CD8-positive, alpha-beta memory T cell (primary cell): ENCODE results near the gene AKT2. TPM values are rescaled to one million over a fixed set of nuclear protein-coding genes. Genes with fewer than 3 reads are reported as not detected.

Source experiments
- CTCF ChIA-PET: fragments of 350-600 bp; sonication (Branson Sonifier 250); formaldehyde crosslinking; loops from one replicate; lab custom pipeline; 2021; ENCODE audit warnings: antibody characterized with exemption; lab: Charles Lee
- POLR2A ChIA-PET: fragments of 350-600 bp; sonication (Branson Sonifier 250); formaldehyde crosslinking; loops from one replicate; lab custom pipeline; 2021; ENCODE audit warnings: antibody characterized with exemption; lab: Charles Lee
- DNase-seq, 5 donors: peaks; one replicate each; pipeline versions ENCODE4 v3.0.0 to v3.0.0-alpha.2; 2020 to 2022; ENCODE audit warnings: mixed read lengths in 1 of 5
- H3K27ac ChIP-seq: one replicate; pipeline ENCODE4 v1.7.0; 2013; ENCODE audit warnings: low read depth, mild to moderate bottlenecking, low read length, moderate library complexity
- H3K27me3 ChIP-seq: 2 replicates; pipeline ENCODE4 v1.7.0; 2013; ENCODE audit warnings: low read length, mild to moderate bottlenecking; ENCODE audit not compliant: insufficient read depth, poor library complexity, severe bottlenecking
- H3K36me3 ChIP-seq: 2 replicates; pipeline ENCODE4 v1.7.0; 2013; ENCODE audit warnings: mild to moderate bottlenecking, low read length, moderate library complexity; ENCODE audit not compliant: insufficient read depth
- H3K4me1 ChIP-seq: 2 replicates; pipeline ENCODE4 v1.7.0; 2013; ENCODE audit warnings: mild to moderate bottlenecking, low read length, moderate library complexity; ENCODE audit not compliant: insufficient read depth
- H3K4me3 ChIP-seq: 2 replicates; pipeline ENCODE4 v1.7.0; 2013; ENCODE audit warnings: mild to moderate bottlenecking, low read length
- H3K9me3 ChIP-seq: 2 replicates; pipeline ENCODE4 v1.7.0; 2013; ENCODE audit warnings: mild to moderate bottlenecking, low read length
- H3K27ac Mint-ChIP-seq, 8 donors: one replicate each; pipeline ENCODE4 v1.8.0; 2020 to 2021; ENCODE audit warnings: mixed read lengths in 8 of 8, mild to moderate bottlenecking in 6 of 8, inconsistent platforms in 3 of 8, moderate library complexity in 3 of 8
- H3K27me3 Mint-ChIP-seq, 2 donors: one replicate each; pipeline ENCODE4 v1.8.0; 2020 to 2021; ENCODE audit warnings: mixed read lengths in 2 of 2, mild to moderate bottlenecking in 1 of 2, moderate library complexity in 1 of 2
- H3K36me3 Mint-ChIP-seq, 3 donors: one replicate each; pipeline ENCODE4 v1.8.0; 2020 to 2021; ENCODE audit warnings: mixed read lengths in 3 of 3, inconsistent platforms in 1 of 3, mild to moderate bottlenecking in 1 of 3
- H3K4me1 Mint-ChIP-seq, 3 donors: one replicate each; pipeline ENCODE4 v1.8.0; 2020 to 2021; ENCODE audit warnings: mixed read lengths in 3 of 3, inconsistent platforms in 1 of 3, mild to moderate bottlenecking in 1 of 3
- H3K4me3 Mint-ChIP-seq, 7 donors: one replicate each; pipeline ENCODE4 v1.8.0; 2020 to 2021; ENCODE audit warnings: mixed read lengths in 7 of 7, mild to moderate bottlenecking in 6 of 7, moderate library complexity in 4 of 7, inconsistent platforms in 2 of 7
- H3K9me3 Mint-ChIP-seq, 5 donors: one replicate each; pipeline ENCODE4 v1.8.0; 2020 to 2022; ENCODE audit warnings: mixed read lengths in 5 of 5, mild to moderate bottlenecking in 3 of 5, moderate library complexity in 2 of 5, inconsistent platforms in 1 of 5
- polyA plus RNA-seq: library from polyadenylated mRNA; unstranded; fragments of 300-500 nt; fragmentation: Illumina TruSeq; gene quantifications from one replicate; pipeline ENCODE4 v1.2.3, GENCODE V29; 2021
- total RNA-seq, 2 experiments: library from RNA; stranded (reverse); gene quantifications; one replicate each; pipeline ENCODE4 v1.2.3, GENCODE V29; 2021

The AKT2 gene
- total and polyA plus RNA-seq, 3 experiments from 2014 or later, result 27.0 to 132 (median 124) TPM

DNA sequence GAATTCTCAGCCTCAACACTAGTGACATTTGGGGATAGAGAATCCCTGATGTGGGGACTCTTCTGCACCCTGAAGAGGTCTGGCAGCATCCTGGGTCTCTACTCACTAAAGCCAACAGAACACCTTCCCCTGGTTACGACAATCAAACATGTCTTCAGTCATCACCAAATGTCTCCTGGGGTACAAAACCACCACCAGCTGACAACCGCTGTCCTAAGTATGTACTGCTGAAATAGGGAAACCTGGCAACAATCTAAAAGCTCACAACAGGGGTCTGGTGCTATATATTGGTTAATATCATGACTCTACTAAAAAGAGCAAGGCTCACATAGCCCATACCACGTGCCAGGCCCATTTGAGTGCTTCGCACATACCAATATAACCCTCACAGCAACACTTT is 13.4 kb downstream of the AKT2 start:
- Histone ChIP-seq H3K4me3 (no peak overlapping the region), H3K27me3 (no peaks in the 10 kb centered on the region), H3K9me3 (no peaks in the 10 kb centered on the region), H3K36me3 (peaks cover 5% of the 10 kb centered on the region), H3K4me1 (peaks cover 30% of the 10 kb centered on the region), H3K27ac (peak overlapping the region; percentile 48)
- Mint-ChIP-seq H3K4me1 (peaks cover 51 to 78% (median 54%) of the 10 kb centered on the region in 3 donors), H3K4me3 (no peak overlapping the region), H3K27me3 (no peaks in the 10 kb centered on the region), H3K9me3 (no peaks in the 10 kb centered on the region), H3K27ac (peak overlapping the region in 1 of 8 donors; percentile 92), H3K36me3 (peaks cover 0 to 49% (median 5%) of the 10 kb centered on the region in 3 donors)
- CTCF ChIA-PET, result interaction anchor here (1.3 kb wide), 1 partner anchor 13 kb away, joined by 3 read pairs; no protein-coding TSS in a partner anchor
- POLR2A ChIA-PET, result no interaction called here
- DNase-seq, result no peak

DNA sequence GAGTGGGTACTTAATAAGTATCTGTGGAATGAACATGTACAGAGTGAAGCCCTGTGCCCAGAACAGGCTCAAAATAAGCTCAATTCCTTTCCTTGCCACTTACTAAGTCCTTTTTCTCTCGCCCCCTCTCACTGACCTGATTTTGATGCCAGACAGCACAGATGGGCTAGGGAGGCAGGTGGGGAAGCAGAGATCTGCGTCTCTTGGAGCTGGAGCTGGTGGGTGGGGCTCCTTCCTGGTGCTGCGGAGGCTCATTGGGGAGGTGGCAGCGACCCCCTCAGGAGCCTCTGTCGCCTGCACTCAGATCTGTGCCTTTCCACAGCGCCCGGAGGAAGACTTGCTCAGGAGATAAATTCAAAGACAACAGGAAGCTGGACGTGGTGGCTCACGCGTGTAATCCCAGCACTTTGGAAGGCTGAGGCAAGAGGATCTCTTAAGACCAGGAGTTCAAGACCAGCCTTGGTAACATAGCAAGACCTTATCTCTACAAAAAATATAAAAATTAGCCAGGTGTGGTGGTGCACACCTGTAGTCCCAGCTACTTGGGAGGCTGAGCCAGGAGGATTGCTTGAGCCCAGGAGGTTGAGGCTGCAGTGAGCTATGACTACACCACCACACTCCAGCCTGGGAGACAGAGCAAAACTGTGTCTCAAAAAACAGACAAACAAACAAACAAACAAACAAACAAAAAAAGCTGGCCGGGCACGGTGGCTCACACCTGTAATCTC is 14.6 kb downstream of the AKT2 start:
- ChIA-PET CTCF (interaction anchor here (1.3 kb wide), 1 partner anchor 12 kb away, joined by 3 read pairs; no protein-coding TSS in a partner anchor), POLR2A (no interaction called here)
- Histone ChIP-seq H3K27ac (no peak overlapping the region), H3K4me3 (no peak overlapping the region), H3K27me3 (no peaks in the 10 kb centered on the region), H3K36me3 (peaks cover 5% of the 10 kb centered on the region), H3K4me1 (peaks cover 30% of the 10 kb centered on the region), H3K9me3 (no peaks in the 10 kb centered on the region)
- peak overlapping the region in 2 of 8 donors; percentile 23 to 60 for H3K27ac Mint-ChIP-seq
- H3K4me1 Mint-ChIP-seq, result peaks cover 51 to 74% (median 52%) of the 10 kb centered on the region in 3 donors
- H3K27me3 Mint-ChIP-seq, result no peaks in the 10 kb centered on the region
- peaks cover 0 to 54% (median 5%) of the 10 kb centered on the region in 3 donors for H3K36me3 Mint-ChIP-seq
- H3K4me3 Mint-ChIP-seq, result no peak overlapping the region
- no peak for DNase-seq
- H3K9me3 Mint-ChIP-seq, result no peaks in the 10 kb centered on the region

DNA sequence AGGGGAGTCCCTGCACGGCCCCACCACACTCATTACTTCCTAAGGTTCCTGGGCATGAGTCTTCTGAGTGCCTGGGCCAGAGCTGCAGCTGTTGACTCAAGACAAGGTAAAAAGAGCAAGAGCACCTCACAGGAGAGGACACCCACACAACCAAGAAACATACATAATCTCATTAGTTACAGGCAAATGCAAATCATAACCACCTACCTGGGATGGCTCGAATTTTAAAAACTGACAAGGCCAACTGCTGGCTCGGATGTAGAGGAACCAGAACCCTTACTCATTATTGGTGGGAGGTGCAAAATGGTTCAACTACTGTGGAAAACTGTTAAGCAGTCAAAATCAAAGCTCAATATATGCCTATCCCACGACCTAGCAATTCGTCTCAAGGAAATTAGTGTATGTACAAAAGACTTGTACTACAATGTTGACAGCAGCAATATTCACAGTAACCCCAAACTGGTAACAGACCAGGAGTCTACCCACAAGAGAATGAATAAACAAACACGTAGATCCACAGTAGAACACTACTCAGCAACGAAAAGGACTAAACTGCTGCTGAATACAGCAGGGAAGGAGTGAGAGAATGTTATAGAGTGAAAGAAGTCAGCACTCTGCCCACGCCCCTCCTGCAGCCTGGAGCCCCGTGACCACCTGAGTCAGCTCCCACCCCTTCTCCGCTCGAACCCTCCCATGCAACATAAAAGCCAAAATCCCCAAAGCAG is 15.8 kb downstream of the AKT2 start:
- Histone ChIP-seq H3K27ac (no peak overlapping the region), H3K27me3 (no peaks in the 10 kb centered on the region), H3K9me3 (no peaks in the 10 kb centered on the region), H3K4me1 (peaks cover 19% of the 10 kb centered on the region), H3K4me3 (no peak overlapping the region), H3K36me3 (peaks cover 5% of the 10 kb centered on the region)
- POLR2A ChIA-PET, result no interaction called here
- CTCF ChIA-PET, result no interaction called here
- no peak overlapping the region for H3K4me3 Mint-ChIP-seq
- no peaks in the 10 kb centered on the region for H3K9me3 Mint-ChIP-seq
- H3K27me3 Mint-ChIP-seq, result no peaks in the 10 kb centered on the region
- peaks cover 0 to 63% (median 5%) of the 10 kb centered on the region in 3 donors for H3K36me3 Mint-ChIP-seq
- H3K4me1 Mint-ChIP-seq, result peaks cover 41 to 63% (median 41%) of the 10 kb centered on the region in 3 donors
- H3K27ac Mint-ChIP-seq, result peak overlapping the region in 4 of 8 donors; percentile 5 to 64 (median 48)
- DNase-seq, result no peak

DNA sequence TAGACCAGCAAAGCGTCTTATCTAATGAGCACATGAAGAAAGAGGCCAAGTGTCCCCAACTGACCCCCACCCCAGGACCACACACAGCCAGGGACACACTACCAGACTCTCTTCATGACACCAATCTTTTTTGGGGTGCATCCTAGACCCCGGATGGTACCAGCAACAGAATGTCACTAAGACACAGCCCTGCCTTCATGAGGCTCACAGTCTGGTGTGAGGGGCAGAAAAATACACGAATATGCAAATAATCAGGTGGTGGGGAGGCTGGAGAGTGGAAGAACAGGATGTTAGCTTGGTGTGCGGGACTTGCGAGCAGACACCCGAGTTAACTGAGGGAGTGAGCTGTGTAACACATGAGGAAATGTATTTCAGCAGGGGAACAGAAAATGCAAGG is 17.5 kb downstream of the AKT2 start:
- Mint-ChIP-seq H3K9me3 (no peaks in the 10 kb centered on the region), H3K27ac (peak overlapping the region in 5 of 8 donors; percentile 2 to 79 (median 63)), H3K27me3 (no peaks in the 10 kb centered on the region), H3K4me3 (no peak overlapping the region), H3K36me3 (peaks cover 0 to 72% (median 11%) of the 10 kb centered on the region in 3 donors), H3K4me1 (peaks cover 28 to 52% (median 35%) of the 10 kb centered on the region in 3 donors)
- POLR2A ChIA-PET, result no interaction called here
- H3K9me3 ChIP-seq, result no peaks in the 10 kb centered on the region
- CTCF ChIA-PET, result no interaction called here
- no peak for DNase-seq
- peaks cover 9% of the 10 kb centered on the region for H3K4me1 ChIP-seq
- peak overlapping the region; percentile 43 for H3K27ac ChIP-seq
- H3K36me3 ChIP-seq, result peaks cover 8% of the 10 kb centered on the region
- H3K4me3 ChIP-seq, result no peak overlapping the region
- H3K27me3 ChIP-seq, result no peaks in the 10 kb centered on the region

DNA sequence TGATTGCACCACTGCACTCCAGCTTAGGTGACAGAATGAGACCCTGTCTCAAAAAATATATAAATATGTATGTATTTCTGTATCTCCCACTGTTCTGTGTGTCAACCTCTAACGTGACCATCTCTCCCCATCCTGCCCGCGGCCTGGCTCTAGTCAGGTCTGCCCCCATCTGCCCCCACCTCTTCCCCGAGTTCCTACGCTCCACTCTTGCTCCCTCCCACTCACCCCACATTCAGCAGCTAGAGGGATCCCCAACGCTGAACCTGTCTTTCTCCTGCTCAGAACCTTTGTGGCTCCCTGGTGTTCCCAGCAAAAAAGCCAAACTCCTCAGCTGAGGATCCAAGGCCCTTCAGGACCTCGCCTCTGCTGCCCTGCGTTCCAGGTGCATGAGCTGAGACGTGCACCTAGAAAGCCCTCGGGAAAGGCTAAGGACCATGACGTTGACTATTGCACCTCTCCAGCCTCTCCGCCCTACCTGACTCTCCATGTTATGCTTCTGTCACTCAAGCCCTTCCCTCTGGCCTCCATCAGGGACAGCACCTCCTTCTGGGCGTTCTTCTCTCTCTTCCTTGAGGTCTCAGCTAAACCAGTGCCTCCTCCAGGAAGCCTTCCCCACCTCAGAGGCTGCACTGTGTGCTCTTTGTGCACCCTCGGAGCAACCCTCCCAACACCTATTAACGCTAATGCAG is 18.1 kb downstream of the AKT2 start:
- peak overlapping the region in 3 of 8 donors; percentile 2 to 63 (median 16) for H3K27ac Mint-ChIP-seq
- ChIA-PET POLR2A (interaction anchor here (0.6 kb wide), 1 partner anchor 257 kb away, joined by 4 read pairs; no protein-coding TSS in a partner anchor), CTCF (no interaction called here)
- H3K36me3 ChIP-seq, result peaks cover 12% of the 10 kb centered on the region
- peaks cover 0 to 71% (median 9%) of the 10 kb centered on the region in 3 donors for H3K36me3 Mint-ChIP-seq
- H3K4me1 Mint-ChIP-seq, result peaks cover 23 to 52% (median 30%) of the 10 kb centered on the region in 3 donors
- peaks cover 6% of the 10 kb centered on the region for H3K4me1 ChIP-seq
- no peaks in the 10 kb centered on the region for H3K9me3 ChIP-seq
- no peaks in the 10 kb centered on the region for H3K27me3 Mint-ChIP-seq
- no peak overlapping the region for H3K27ac ChIP-seq
- DNase-seq, result no peak
- no peaks in the 10 kb centered on the region for H3K9me3 Mint-ChIP-seq
- H3K4me3 Mint-ChIP-seq, result no peak overlapping the region
- H3K27me3 ChIP-seq, result no peaks in the 10 kb centered on the region
- no peak overlapping the region for H3K4me3 ChIP-seq

DNA sequence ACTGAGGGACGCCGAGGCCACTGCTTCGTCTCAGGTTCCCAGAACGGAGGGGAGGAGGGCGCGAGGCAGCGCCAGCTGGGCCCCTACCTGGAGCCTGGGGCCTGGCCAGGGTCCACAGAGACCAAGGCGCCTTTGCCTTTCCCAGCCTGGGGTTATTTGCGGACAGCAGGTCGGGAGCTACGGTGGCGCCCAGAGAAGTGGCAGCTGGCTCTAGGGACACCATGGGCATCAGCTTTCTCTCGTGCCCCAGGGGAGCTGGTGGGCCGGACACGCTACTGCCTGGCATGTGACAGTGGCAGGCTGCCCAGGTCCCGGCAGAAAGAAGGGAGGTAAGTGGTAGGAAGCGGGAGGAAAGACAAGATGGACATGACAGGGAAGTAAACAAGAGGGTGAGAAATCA is 19.0 kb downstream of the AKT2 start:
- no peaks in the 10 kb centered on the region for H3K27me3 ChIP-seq
- no peak overlapping the region for H3K4me3 Mint-ChIP-seq
- peaks cover 25 to 50% (median 32%) of the 10 kb centered on the region in 3 donors for H3K4me1 Mint-ChIP-seq
- ChIA-PET CTCF (no interaction called here), POLR2A (no interaction called here)
- no peaks in the 10 kb centered on the region for H3K9me3 ChIP-seq
- no peak for DNase-seq
- H3K27me3 Mint-ChIP-seq, result no peaks in the 10 kb centered on the region
- no peak overlapping the region for H3K4me3 ChIP-seq
- no peaks in the 10 kb centered on the region for H3K9me3 Mint-ChIP-seq
- H3K36me3 Mint-ChIP-seq, result peaks cover 0 to 74% (median 11%) of the 10 kb centered on the region in 3 donors
- peaks cover 12% of the 10 kb centered on the region for H3K36me3 ChIP-seq
- no peaks in the 10 kb centered on the region for H3K4me1 ChIP-seq
- no peak overlapping the region for H3K27ac Mint-ChIP-seq
- no peak overlapping the region for H3K27ac ChIP-seq

DNA sequence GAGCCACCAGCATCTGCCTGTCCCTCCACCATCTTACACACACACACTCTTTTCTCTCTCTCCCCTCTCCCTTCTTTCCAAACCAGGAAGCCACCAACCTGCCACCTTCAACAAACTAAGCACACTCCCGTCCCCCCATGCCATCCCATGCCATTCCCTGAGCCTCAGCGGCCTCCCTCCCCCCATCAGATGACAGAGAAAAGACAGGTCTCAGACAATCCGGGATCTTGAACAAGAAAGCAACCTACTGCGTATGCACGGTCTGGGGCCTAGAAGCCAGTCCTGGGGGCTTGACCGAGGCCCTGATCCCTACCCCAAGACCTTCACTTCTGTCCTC is 19.4 kb downstream of the AKT2 start:
- H3K27ac ChIP-seq, result no peak overlapping the region
- H3K36me3 ChIP-seq, result peaks cover 12% of the 10 kb centered on the region
- no peaks in the 10 kb centered on the region for H3K27me3 ChIP-seq
- Mint-ChIP-seq H3K36me3 (peaks cover 0 to 77% (median 11%) of the 10 kb centered on the region in 3 donors), H3K4me3 (peak overlapping the region in 1 of 7 donors; percentile 69), H3K9me3 (no peaks in the 10 kb centered on the region), H3K27me3 (no peaks in the 10 kb centered on the region), H3K27ac (peak overlapping the region in 1 of 8 donors; percentile 53), H3K4me1 (peaks cover 25 to 53% (median 33%) of the 10 kb centered on the region in 3 donors)
- ChIA-PET POLR2A (no interaction called here), CTCF (no interaction called here)
- H3K4me1 ChIP-seq, result no peaks in the 10 kb centered on the region
- no peaks in the 10 kb centered on the region for H3K9me3 ChIP-seq
- no peak overlapping the region for H3K4me3 ChIP-seq
- DNase-seq, result no peak
